IPS-18a (cell line): ENCODE data around the gene ATP5ME.
A peak's percentile ranks its signal among the peaks of the same experiment; 100 is the strongest.
"Not testable (repeated sequence)": the region's sequence is repeated elsewhere in the genome, so short reads cannot be mapped to it uniquely, and the experiment has no call there.

ENCODE experiments used
- H3K27ac ChIP-seq: one replicate; pipeline ENCODE4 v1.5.1; 2013; ENCODE audit warnings: low read length
- H3K27me3 ChIP-seq: one replicate; pipeline ENCODE4 v1.6.1; 2013; ENCODE audit warnings: mild to moderate bottlenecking, low read length; ENCODE audit not compliant: control insufficient read depth, insufficient read depth
- H3K36me3 ChIP-seq: one replicate; pipeline ENCODE4 v1.6.1; 2013; ENCODE audit warnings: low read depth, low read length; ENCODE audit not compliant: control insufficient read depth
- H3K4me1 ChIP-seq: one replicate; pipeline ENCODE4 v1.6.1; 2013; ENCODE audit warnings: low read depth, low read length; ENCODE audit not compliant: control insufficient read depth
- H3K4me3 ChIP-seq: one replicate; pipeline ENCODE4 v1.5.1; 2013; ENCODE audit warnings: low read length
- H3K9ac ChIP-seq: one replicate; pipeline ENCODE4 v1.6.1; 2013; ENCODE audit warnings: mild to moderate bottlenecking, low read length, moderate library complexity
- H3K9me3 ChIP-seq: one replicate; pipeline ENCODE4 v1.6.1; 2013; ENCODE audit warnings: low read depth, low read length; ENCODE audit not compliant: control insufficient read depth

ATP5ME gene

GRCh38 chr4:671769-672168 is 2.3 kb downstream of the ATP5ME start:
- H3K4me3 ChIP-seq: no peak overlapping the region
- no peak overlapping the region for H3K27ac ChIP-seq
- no peaks in the 10 kb centered on the region for H3K9me3 ChIP-seq
- no peak overlapping the region for H3K9ac ChIP-seq
- peaks cover 14% of the 10 kb centered on the region for H3K36me3 ChIP-seq
- H3K27me3 ChIP-seq: no peaks in the 10 kb centered on the region
- no peaks in the 10 kb centered on the region for H3K4me1 ChIP-seq

- H3K27ac ChIP-seq, H3K4me3 ChIP-seq, H3K4me1 ChIP-seq, H3K9me3 ChIP-seq, H3K9ac ChIP-seq, H3K27me3 ChIP-seq: not testable (repeated sequence)
- H3K36me3 ChIP-seq: peaks cover 14% of the 10 kb centered on the region
Measured at GRCh38 chr4:669806-670559, 4.1 kb downstream of the ATP5ME start.

GRCh38 chr4:668219-668618 is 5.9 kb downstream of the ATP5ME start:
- H3K36me3 ChIP-seq: peaks cover 14% of the 10 kb centered on the region
- not testable (repeated sequence) for H3K9me3 ChIP-seq, H3K27ac ChIP-seq, H3K27me3 ChIP-seq, H3K4me3 ChIP-seq, H3K9ac ChIP-seq, H3K4me1 ChIP-seq

- Histone ChIP-seq H3K9me3 (no peaks in the 10 kb centered on the region), H3K9ac (no peak overlapping the region), H3K27me3 (no peaks in the 10 kb centered on the region), H3K4me3 (no peak overlapping the region), H3K36me3 (peaks cover 13% of the 10 kb centered on the region), H3K4me1 (no peaks in the 10 kb centered on the region), H3K27ac (no peak overlapping the region)
Measured at GRCh38 chr4:667545-667925, 6.5 kb downstream of the ATP5ME start.

- Histone ChIP-seq H3K27ac (no peak overlapping the region), H3K4me1 (no peaks in the 10 kb centered on the region), H3K36me3 (peaks cover 7% of the 10 kb centered on the region), H3K9me3 (no peaks in the 10 kb centered on the region), H3K4me3 (no peak overlapping the region), H3K27me3 (no peaks in the 10 kb centered on the region), H3K9ac (no peak overlapping the region)
Measured at GRCh38 chr4:666822-667544, 7.1 kb downstream of the ATP5ME start.

GRCh38 chr4:666436-666810 is 7.7 kb downstream of the ATP5ME start:
- H3K36me3 ChIP-seq: peaks cover 2% of the 10 kb centered on the region
- H3K9ac ChIP-seq: no peak overlapping the region
- no peaks in the 10 kb centered on the region for H3K4me1 ChIP-seq
- no peaks in the 10 kb centered on the region for H3K9me3 ChIP-seq
- H3K4me3 ChIP-seq: no peak overlapping the region
- H3K27me3 ChIP-seq: no peaks in the 10 kb centered on the region
- no peak overlapping the region for H3K27ac ChIP-seq

GRCh38 chr4:665751-666435 is 8.2 kb downstream of the ATP5ME start:
- Histone ChIP-seq H3K27ac (no peak overlapping the region), H3K36me3 (no peaks in the 10 kb centered on the region), H3K9me3 (no peaks in the 10 kb centered on the region), H3K27me3 (no peaks in the 10 kb centered on the region), H3K9ac (no peak overlapping the region), H3K4me3 (no peak overlapping the region), H3K4me1 (no peaks in the 10 kb centered on the region)

GRCh38 chr4:665381-665750 is 8.7 kb downstream of the ATP5ME start:
- Histone ChIP-seq H3K4me3 (no peak overlapping the region), H3K27ac (no peak overlapping the region), H3K9me3 (no peaks in the 10 kb centered on the region), H3K9ac (no peak overlapping the region), H3K4me1 (no peaks in the 10 kb centered on the region), H3K36me3 (no peaks in the 10 kb centered on the region), H3K27me3 (no peaks in the 10 kb centered on the region)

- H3K27ac ChIP-seq: no peak overlapping the region
- H3K4me1 ChIP-seq: no peaks in the 10 kb centered on the region
- H3K9me3 ChIP-seq: no peaks in the 10 kb centered on the region
- H3K4me3 ChIP-seq: peak overlapping the region; percentile 84
- no peak overlapping the region for H3K9ac ChIP-seq
- H3K27me3 ChIP-seq: no peaks in the 10 kb centered on the region
- H3K36me3 ChIP-seq: no peaks in the 10 kb centered on the region
Measured at GRCh38 chr4:664713-665231, 9.3 kb downstream of the ATP5ME start.

GRCh38 chr4:663438-664428 is 10.3 kb downstream of the ATP5ME start:
- no peaks in the 10 kb centered on the region for H3K27me3 ChIP-seq

GRCh38 chr4:663046-663437 is 11.0 kb downstream of the ATP5ME start:
- no peaks in the 10 kb centered on the region for H3K27me3 ChIP-seq
- no peaks in the 10 kb centered on the region for H3K9me3 ChIP-seq
- no peak overlapping the region for H3K27ac ChIP-seq
- no peaks in the 10 kb centered on the region for H3K36me3 ChIP-seq
- H3K9ac ChIP-seq: peak overlapping the region; percentile 57
- H3K4me3 ChIP-seq: peak overlapping the region; percentile 84
- H3K4me1 ChIP-seq: no peaks in the 10 kb centered on the region

More at GRCh38 chr4:663438-664428, 10.3 kb downstream of the ATP5ME start:
- Histone ChIP-seq H3K9ac (peak overlapping the region; percentile 57), H3K4me3 (peak overlapping the region; percentile 84), H3K9me3 (no peaks in the 10 kb centered on the region), H3K27ac (no peak overlapping the region), H3K36me3 (no peaks in the 10 kb centered on the region), H3K4me1 (no peaks in the 10 kb centered on the region)
